GM18870 (cell line): ENCODE measurements around the gene MRPL55.

Source experiments
- ATAC-seq: cut with Tn5 transposase; IDR thresholded peaks from one replicate; pipeline ENCODE4 v1.9.1; 2021; ENCODE audit warnings: moderate library complexity; ENCODE audit not compliant: unreplicated experiment

The MRPL55 gene

GRCh38 chr1:228060458-228061190 is 48.5 kb downstream of the MRPL55 start:
- no peak for ATAC-seq

GRCh38 chr1:228059634-228060457 is 49.3 kb downstream of the MRPL55 start:
- ATAC-seq = no peak

- no peak for ATAC-seq
Measured at GRCh38 chr1:228058949-228059633, 50.0 kb downstream of the MRPL55 start.

GRCh38 chr1:228058172-228058948 is 50.7 kb downstream of the MRPL55 start:
- ATAC-seq = no peak
